B cell (primary cell): Measurements from ENCODE around the gene KCTD4. TPM values are rescaled to one million over a fixed set of nuclear protein-coding genes. Genes with fewer than 3 reads are reported as not detected.

ENCODE experiments used
- ATAC-seq: fragments of 200-7000 bp; cut with Tn5 transposase; one replicate; pipeline ENCODE4 v1.10.0; 2021; ENCODE audit warnings: low read depth, mild to moderate bottlenecking, moderate number of reproducible peaks, moderate library complexity
- CTCF ChIA-PET: fragments of 350-600 bp; sonication (Branson Sonifier 250); formaldehyde crosslinking; loops from one replicate; lab custom pipeline; 2021; ENCODE audit warnings: antibody characterized with exemption, inconsistent platforms; lab: Charles Lee
- POLR2A ChIA-PET: fragments of 350-600 bp; sonication (Branson Sonifier 250); formaldehyde crosslinking; loops from one replicate; lab custom pipeline; 2021; ENCODE audit warnings: antibody characterized with exemption; lab: Charles Lee
- DNase-seq: peaks from one replicate; pipeline ENCODE4 v3.0.0; 2013
- H2AFZ ChIP-seq: 2 replicates; pipeline ENCODE4 v1.6.1; 2012; ENCODE audit warnings: mild to moderate bottlenecking, low read depth, low read length; ENCODE audit not compliant: insufficient read depth, poor library complexity, severe bottlenecking
- H3K27ac ChIP-seq, 2 donors: 1 replicate in 1 of 2; 2 replicates in 1 of 2; pipeline ENCODE4 v1.5.1; 2012 to 2013; ENCODE audit warnings: low read length in 2 of 2, mild to moderate bottlenecking in 2 of 2, moderate library complexity in 1 of 2
- H3K27me3 ChIP-seq, 4 experiments: fragments of 200-600 bp in 1 of 4; sonication (generic) in 1 of 4; replicated peaks in 1 of 4; 1 replicate in 2 of 4; 2 replicates in 2 of 4; pipeline versions ENCODE4 v1.6.1 to v1.7.0; 2013 to 2016; ENCODE audit warnings: low read length in 3 of 4, mild to moderate bottlenecking in 2 of 4, mixed read lengths in 1 of 4, moderate library complexity in 1 of 4; ENCODE audit not compliant: insufficient read depth in 4 of 4, control insufficient read depth in 3 of 4; ENCODE audit errors: control extremely low read depth in 1 of 4
- H3K36me3 ChIP-seq, 2 experiments: replicated peaks in 1 of 2; 1 replicate in 1 of 2; 2 replicates in 1 of 2; pipeline versions ENCODE4 v1.6.1 to v1.7.1; 2013; ENCODE audit warnings: low read length in 1 of 2; ENCODE audit not compliant: insufficient read depth in 2 of 2, control insufficient read depth in 1 of 2; ENCODE audit errors: control extremely low read depth in 1 of 2, extremely low read depth in 1 of 2
- H3K4me1 ChIP-seq, 2 donors: fragments of 200-600 bp in 1 of 2; sonication (generic) in 1 of 2; 1 replicate in 1 of 2; 2 replicates in 1 of 2; pipeline versions ENCODE4 v1.5.1 to v1.6.1; 2013 to 2017; ENCODE audit warnings: low read length in 2 of 2; ENCODE audit not compliant: control insufficient read depth in 2 of 2, insufficient read depth in 2 of 2
- H3K4me2 ChIP-seq: replicated peaks from 2 replicates; pipeline ENCODE3; 2012; ENCODE audit warnings: mild to moderate bottlenecking, low read depth, low read length; ENCODE audit not compliant: poor library complexity, severe bottlenecking
- H3K4me3 ChIP-seq, 5 experiments: fragments of 200-600 bp in 1 of 5; sonication (generic) in 1 of 5; 1 replicate in 3 of 5; 2 replicates in 2 of 5; pipeline versions ENCODE4 v1.5.1 to v1.7.0; 2011 to 2016; ENCODE audit warnings: low read length in 4 of 5, mild to moderate bottlenecking in 4 of 5, low read depth in 2 of 5, control low read depth in 1 of 5, moderate library complexity in 1 of 5; ENCODE audit not compliant: insufficient read depth in 1 of 5; ENCODE audit errors: control extremely low read depth in 1 of 5, extremely low read depth in 1 of 5
- H3K79me2 ChIP-seq: fragments of 200-600 bp; sonication (generic); one replicate; pipeline ENCODE4 v1.6.0; 2016; ENCODE audit warnings: low read length; ENCODE audit not compliant: control insufficient read depth, insufficient read depth
- H3K9ac ChIP-seq: fragments of 200-600 bp; sonication (generic); 2 replicates; pipeline ENCODE4 v1.6.1; 2017; ENCODE audit warnings: mild to moderate bottlenecking, low read length, moderate library complexity
- H3K9me3 ChIP-seq, 3 donors: one replicate each; pipeline versions ENCODE4 v1.6.1 to v1.7.1; 2013; ENCODE audit warnings: low read length in 2 of 3; ENCODE audit not compliant: control insufficient read depth in 2 of 3, insufficient read depth in 1 of 3; ENCODE audit errors: control extremely low read depth in 1 of 3
- H4K20me1 ChIP-seq: 2 replicates; pipeline ENCODE4 v1.6.0; 2012; ENCODE audit warnings: mild to moderate bottlenecking, low read length; ENCODE audit not compliant: insufficient read depth, control insufficient read depth, poor library complexity, severe bottlenecking
- H3K27ac Mint-ChIP-seq: one replicate; pipeline ENCODE4 v1.8.0; 2021; ENCODE audit warnings: mixed read lengths
- H3K27me3 Mint-ChIP-seq: one replicate; pipeline ENCODE4 v1.8.0; 2021; ENCODE audit warnings: mixed read lengths
- H3K4me1 Mint-ChIP-seq: one replicate; pipeline ENCODE4 v1.8.0; 2021; ENCODE audit warnings: mixed read lengths
- H3K4me3 Mint-ChIP-seq: one replicate; pipeline ENCODE4 v1.8.0; 2021; ENCODE audit warnings: mixed read lengths
- H3K9me3 Mint-ChIP-seq: one replicate; pipeline ENCODE4 v1.8.0; 2022; ENCODE audit warnings: mixed read lengths; ENCODE audit not compliant: insufficient read depth
- CTCF ChIP-seq: fragments of 200-600 bp; IDR thresholded peaks from one replicate; pipeline ENCODE4 v1.8.0; 2022; ENCODE audit warnings: antibody characterized with exemption, mild to moderate bottlenecking
- EZH2 ChIP-seq: IDR thresholded peaks from 2 replicates; pipeline ENCODE4 v1.6.1; 2012; ENCODE audit warnings: borderline replicate concordance, low read depth, mild to moderate bottlenecking, moderate library complexity, low read length; ENCODE audit not compliant: insufficient read depth, poor library complexity, severe bottlenecking
- WGBS: methylation state at CpG from one replicate; pipeline ENCODE4 v1.1.5; 2013; ENCODE audit warnings: missing lambda C conversion rate; ENCODE audit not compliant: insufficient coverage; 5-methylcytosine and 5-hydroxymethylcytosine counted together
- intact Hi-C: fragments of 100-400 bp; cut with micrococcal nuclease; formaldehyde crosslinking; loops from one replicate; pipeline ENCODE4 v1.10.0; 2022
- polyA plus RNA-seq: library from polyadenylated mRNA; depleted of rRNA; stranded (reverse); fragments of >200 nt; gene quantifications from 2 replicates; pipeline ENCODE4 v1.2.3, GENCODE V29; 2012
- total RNA-seq, 2 donors: library from RNA; stranded (reverse); fragments of 120-200 nt in 1 of 2; gene quantifications; 1 replicate in 1 of 2; 2 replicates in 1 of 2; pipeline versions ENCODE4 v1.2.3 to v1.2.4, GENCODE V29; 2013 to 2022

The KCTD4 gene
- total and polyA plus RNA-seq, 2 donors (not counting 1 experiment from before 2014, with no cell fraction given), result not detected

DNA sequence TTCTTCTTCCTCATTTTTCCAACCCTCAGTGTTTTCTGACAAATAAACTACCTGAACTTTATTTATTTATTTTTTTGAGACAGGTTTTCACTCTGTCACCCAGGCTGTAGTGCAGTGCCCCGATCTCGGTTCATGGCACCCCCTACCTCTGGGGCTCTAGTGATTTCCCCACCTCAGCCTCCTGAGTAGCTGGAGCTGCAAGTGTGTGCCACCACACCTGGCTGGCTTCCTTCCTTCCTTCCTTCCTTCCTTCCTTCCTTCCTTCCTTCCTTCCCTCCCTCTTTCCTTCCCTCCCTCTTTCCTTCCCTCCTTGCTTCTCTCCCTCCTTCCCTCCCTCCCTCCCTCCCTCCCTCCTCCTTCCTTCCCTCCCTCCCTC, 32.3 kb downstream of the KCTD4 start:
- no peak for ATAC-seq
- intact Hi-C loops, result no loop called here
- Mint-ChIP-seq H3K4me3 (no peak overlapping the region), H3K27me3 (no peaks in the 10 kb centered on the region), H3K4me1 (no peaks in the 10 kb centered on the region), H3K9me3 (no peaks in the 10 kb centered on the region), H3K27ac (no peak overlapping the region)
- no peak overlapping the region for H3K4me2 ChIP-seq
- H4K20me1 ChIP-seq, result no peaks in the 10 kb centered on the region
- 94% methylated on average over 2 of the region's 2 CpGs for WGBS
- H3K4me1 ChIP-seq, result no peaks in the 10 kb centered on the region
- ChIA-PET CTCF (no interaction called here), POLR2A (no interaction called here)
- no peak overlapping the region for H3K9ac ChIP-seq
- peaks cover 0 to 4% (median 0%) of the 10 kb centered on the region in 3 donors for H3K9me3 ChIP-seq
- H3K27ac ChIP-seq, result no peak overlapping the region
- no peaks in the 10 kb centered on the region for H3K27me3 ChIP-seq
- no peak for DNase-seq
- TF ChIP-seq EZH2 (no peak), CTCF (no peak)
- H3K79me2 ChIP-seq, result peaks cover 6% of the 10 kb centered on the region
- no peak overlapping the region for H2AFZ ChIP-seq
- peaks cover 5 to 8% of the 10 kb centered on the region in 2 experiments for H3K36me3 ChIP-seq
- no peak overlapping the region for H3K4me3 ChIP-seq

GRCh38 chr13:45167611-45168554, 33.0 kb downstream of the KCTD4 start:
- H2AFZ ChIP-seq, result no peak overlapping the region
- Mint-ChIP-seq H3K9me3 (no peaks in the 10 kb centered on the region), H3K4me1 (peaks cover 2% of the 10 kb centered on the region), H3K27me3 (no peaks in the 10 kb centered on the region), H3K27ac (no peak overlapping the region), H3K4me3 (no peak overlapping the region)
- H4K20me1 ChIP-seq, result no peaks in the 10 kb centered on the region
- intact Hi-C loops, result no loop called here
- peaks cover 5 to 8% of the 10 kb centered on the region in 2 experiments for H3K36me3 ChIP-seq
- no peaks in the 10 kb centered on the region for H3K27me3 ChIP-seq
- CTCF ChIA-PET, result no interaction called here
- POLR2A ChIA-PET, result no interaction called here
- H3K27ac ChIP-seq, result no peak overlapping the region
- no peak overlapping the region for H3K4me2 ChIP-seq
- H3K4me1 ChIP-seq, result peaks cover 0 to 1% of the 10 kb centered on the region in 2 donors
- ATAC-seq, result no peak
- H3K9me3 ChIP-seq, result peaks cover 0 to 7% (median 0%) of the 10 kb centered on the region in 3 donors
- TF ChIP-seq EZH2 (no peak), CTCF (no peak)
- H3K79me2 ChIP-seq, result peaks cover 3% of the 10 kb centered on the region
- 88% methylated on average over 4 of the region's 12 CpGs for WGBS
- DNase-seq, result no peak
- H3K9ac ChIP-seq, result no peak overlapping the region
- no peak overlapping the region for H3K4me3 ChIP-seq
